ENCODE results near the gene PCDH9.

PCDH9 gene

GRCh38 chr13:66338542-66338941, 891.6 kb downstream of the PCDH9 start:
- no peak for DNase-seq (ENCODE audit: low read depth)
- no peak overlapping the region for H3K4me3 ChIP-seq (ENCODE audit: low read depth, low read length)
- TF ChIP-seq POLR2A (IDR thresholded peaks at IDR 0.05; ENCODE audit: extremely low read depth, insufficient read length) (no peak), MYC (IDR thresholded peaks at IDR 0.05; ENCODE audit: low read depth, low read length) (no peak), MAX (IDR thresholded peaks at IDR 0.05; ENCODE audit: low read depth, low read length) (no peak), CTCF (IDR thresholded peaks at IDR 0.05; ENCODE audit: low read depth, low read length) (no peak)

- no peak for TF ChIP-seq POLR2A (IDR thresholded peaks at IDR 0.05; ENCODE audit: extremely low read depth, insufficient read length)
- TF ChIP-seq MYC (IDR thresholded peaks at IDR 0.05; ENCODE audit: low read depth, low read length): no peak
- TF ChIP-seq MAX (IDR thresholded peaks at IDR 0.05; ENCODE audit: low read depth, low read length): no peak
- TF ChIP-seq CTCF (IDR thresholded peaks at IDR 0.05; ENCODE audit: low read depth, low read length): no peak
- no peak for DNase-seq (ENCODE audit: low read depth)
- H3K4me3 ChIP-seq (ENCODE audit: low read depth, low read length): no peak overlapping the region
Measured at GRCh38 chr13:66335626-66336025, 894.5 kb downstream of the PCDH9 start.

- H3K4me3 ChIP-seq (ENCODE audit: low read depth, low read length): no peak overlapping the region
- peak; percentile 4 for DNase-seq (ENCODE audit: low read depth)
- TF ChIP-seq POLR2A (IDR thresholded peaks at IDR 0.05; ENCODE audit: extremely low read depth, insufficient read length): no peak
- TF ChIP-seq MAX (IDR thresholded peaks at IDR 0.05; ENCODE audit: low read depth, low read length): 0 out of 2 replicates have a peak, but pooled peaks have one; percentile 4
Measured at GRCh38 chr13:66329988-66330451, 900.1 kb downstream of the PCDH9 start.

GRCh38 chr13:66328476-66328875, 901.7 kb downstream of the PCDH9 start:
- no peak overlapping the region for H3K4me3 ChIP-seq (ENCODE audit: low read depth, low read length)
- TF ChIP-seq MYC (IDR thresholded peaks at IDR 0.05; ENCODE audit: low read depth, low read length): no peak
- no peak for TF ChIP-seq MAX (IDR thresholded peaks at IDR 0.05; ENCODE audit: low read depth, low read length)
- no peak for TF ChIP-seq CTCF (IDR thresholded peaks at IDR 0.05; ENCODE audit: low read depth, low read length)
- TF ChIP-seq POLR2A (IDR thresholded peaks at IDR 0.05; ENCODE audit: extremely low read depth, insufficient read length): no peak

GRCh38 chr13:66323745-66324347, 906.3 kb downstream of the PCDH9 start:
- no peak for DNase-seq (ENCODE audit: low read depth)
- no peak overlapping the region for H3K4me3 ChIP-seq (ENCODE audit: low read depth, low read length)
- TF ChIP-seq POLR2A (IDR thresholded peaks at IDR 0.05; ENCODE audit: extremely low read depth, insufficient read length): no peak
- no peak for TF ChIP-seq MYC (IDR thresholded peaks at IDR 0.05; ENCODE audit: low read depth, low read length)
- TF ChIP-seq MAX (IDR thresholded peaks at IDR 0.05; ENCODE audit: low read depth, low read length): no peak
- no peak for TF ChIP-seq CTCF (IDR thresholded peaks at IDR 0.05; ENCODE audit: low read depth, low read length)

More at GRCh38 chr13:66328476-66328875, 901.7 kb downstream of the PCDH9 start:
- DNase-seq (ENCODE audit: low read depth): no peak

- H3K4me3 ChIP-seq (ENCODE audit: low read depth, low read length): no peak overlapping the region
- no peak for TF ChIP-seq POLR2A (IDR thresholded peaks at IDR 0.05; ENCODE audit: extremely low read depth, insufficient read length)
- no peak for TF ChIP-seq MYC (IDR thresholded peaks at IDR 0.05; ENCODE audit: low read depth, low read length)
- no peak for TF ChIP-seq MAX (IDR thresholded peaks at IDR 0.05; ENCODE audit: low read depth, low read length)
- no peak for TF ChIP-seq CTCF (IDR thresholded peaks at IDR 0.05; ENCODE audit: low read depth, low read length)
- no peak for DNase-seq (ENCODE audit: low read depth)
Measured at GRCh38 chr13:66322936-66323335, 907.2 kb downstream of the PCDH9 start.
